ENCODE measurements around the gene FILIP1. TPM values are rescaled to one million over a fixed set of nuclear protein-coding genes. Genes with fewer than 3 reads are reported as not detected.

FILIP1 gene
- total and polyA plus RNA-seq, 10 of the 15 experiments (the other 5 are each of a cell fraction or from before 2014, with no cell fraction given), result 0.23 to 2.0 (median 0.44) TPM

- TF ChIP-seq MLLT1 (IDR thresholded peaks at IDR 0.05) (no peak), EGR1 (IDR thresholded peaks at IDR 0.05; ENCODE audit: borderline replicate concordance in 1 of 2, low read depth in 2 of 2, low read length in 2 of 2) (no peak), RELB (IDR thresholded peaks at IDR 0.05; ENCODE audit: low read depth) (0 out of 2 replicates have a peak, but pooled peaks have one; percentile 25), RB1 (IDR thresholded peaks at IDR 0.05; ENCODE audit: borderline replicate concordance) (0 out of 2 replicates have a peak, but pooled peaks have one; percentile 40), SREBF2 (IDR thresholded peaks at IDR 0.05; ENCODE audit: low read length) (no peak), ETV6 (conservative IDR thresholded peaks at IDR 0.05 in 1 of 2, IDR thresholded peaks at IDR 0.05 in 1 of 2; ENCODE audit: borderline replicate concordance in 1 of 2, low read depth in 1 of 2) (no peak), TCF12 (IDR thresholded peaks at IDR 0.05; ENCODE audit: low read depth, low read length) (no peak), CBX5 (IDR thresholded peaks at IDR 0.05; ENCODE audit: low read depth) (no peak), ZNF687 (IDR thresholded peaks at IDR 0.05) (no peak), SUPT20H (IDR thresholded peaks at IDR 0.05; ENCODE audit: borderline replicate concordance, control insufficient read depth, low read depth, low read length) (no peak), EED (IDR thresholded peaks at IDR 0.05; ENCODE audit: low read depth) (no peak), NRF1 (conservative IDR thresholded peaks at IDR 0.05; ENCODE audit: low read depth, low read length) (no peak), PML (IDR thresholded peaks at IDR 0.05; ENCODE audit: low read length) (no peak), ZNF592 (IDR thresholded peaks at IDR 0.05) (no peak), IKZF2 (IDR thresholded peaks at IDR 0.05) (no peak), IRF3 (IDR thresholded peaks at IDR 0.05) (no peak), BHLHE40 (IDR thresholded peaks at IDR 0.05; ENCODE audit: borderline replicate concordance in 1 of 2, low read depth in 2 of 2, low read length in 1 of 2) (no peak)
These were observed 226.8 kb downstream of the FILIP1 start (continued) for GRCh38 chr6:75266716-75267291.

Data from GM12878 (cell line).